ENCODE results near the gene ENG.
"Not testable (repeated sequence)": the region's sequence is repeated elsewhere in the genome, so short reads cannot be mapped to it uniquely, and the experiment has no call there.

ENG gene

GRCh38 chr9:127854184-127854806 lies at the start of gene ENG:
Gene ENG, minus strand, starts transcription at chr9:127854658. Its CDS starts 303 bp downstream, at chr9:127854355.
- DNase-seq (ENCODE audit: low read depth in 2 of 2) = no peak

GRCh38 chr9:127903557-127904475 lies 49.4 kb upstream of the ENG start:
- peak; percentile 51 to 55 for DNase-seq (ENCODE audit: low read depth in 2 of 2)

- DNase-seq (ENCODE audit: low read depth in 2 of 2) = peak in 1 of 2 donors; percentile 50
Measured at GRCh38 chr9:127899128-127899943, 44.9 kb upstream of the ENG start, which contains the start of gene ST6GALNAC6. Gene ST6GALNAC6, minus strand, starts transcription at chr9:127899603. Its CDS starts 1,622 bp downstream, at chr9:127897981.

- no peak for DNase-seq (ENCODE audit: low read depth in 2 of 2)
Measured at GRCh38 chr9:127898433-127899127, 44.1 kb upstream of the ENG start.

- no peak for DNase-seq (ENCODE audit: low read depth in 2 of 2)
Measured at GRCh38 chr9:127897193-127897692, 42.8 kb upstream of the ENG start.

- no peak for DNase-seq (ENCODE audit: low read depth in 2 of 2)
Measured at GRCh38 chr9:127896395-127897192, 42.1 kb upstream of the ENG start.

GRCh38 chr9:127895811-127896210 lies 41.4 kb upstream of the ENG start:
- no peak for DNase-seq (ENCODE audit: low read depth in 2 of 2)

- no peak for DNase-seq (ENCODE audit: low read depth in 2 of 2)
Measured at GRCh38 chr9:127893392-127893791, 38.9 kb upstream of the ENG start.

DNA sequence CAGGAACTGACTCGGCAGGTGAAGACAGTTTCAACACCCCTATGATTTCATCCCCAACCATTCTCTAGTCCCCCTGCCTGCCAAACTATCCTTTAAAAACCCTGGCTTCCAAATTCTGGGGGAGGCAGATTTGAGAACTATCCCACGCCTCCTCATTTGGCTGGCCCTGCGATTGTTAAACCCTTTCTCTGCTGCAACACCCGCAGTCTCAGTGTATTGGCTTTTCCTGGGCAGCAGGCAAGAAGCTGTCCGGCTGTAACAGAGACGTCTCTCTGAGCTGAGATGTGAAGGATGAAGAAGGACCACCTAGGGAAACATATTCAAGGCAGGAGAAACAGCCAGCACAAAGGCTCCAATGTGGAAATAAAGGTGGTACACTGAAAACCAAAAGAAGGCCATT lies 38.4 kb upstream of the ENG start:
- no peak for DNase-seq (ENCODE audit: low read depth in 2 of 2)

- DNase-seq (ENCODE audit: low read depth in 2 of 2) = no peak
Measured at GRCh38 chr9:127890053-127890452, 35.6 kb upstream of the ENG start.

DNA sequence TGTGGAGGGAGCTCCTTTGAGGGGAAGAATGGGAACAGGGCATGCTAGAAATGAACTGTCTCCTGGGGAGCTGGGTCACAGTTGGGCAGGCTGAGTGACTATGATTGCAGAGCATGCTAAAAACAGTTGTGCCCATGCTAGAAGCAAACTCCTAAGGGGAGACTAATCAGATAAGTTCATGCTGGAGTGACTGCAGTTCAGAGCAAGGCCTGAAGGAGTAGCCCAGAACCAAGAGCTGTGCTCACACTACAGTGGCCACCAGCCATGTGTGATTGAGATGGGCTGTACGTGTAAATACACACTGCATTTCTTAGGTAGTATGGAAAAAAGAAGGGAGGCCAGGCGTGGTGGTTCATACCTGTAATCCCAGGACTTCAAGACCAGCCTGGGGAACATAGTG lies 33.3 kb upstream of the ENG start:
- DNase-seq (ENCODE audit: low read depth in 2 of 2) = no peak

DNA sequence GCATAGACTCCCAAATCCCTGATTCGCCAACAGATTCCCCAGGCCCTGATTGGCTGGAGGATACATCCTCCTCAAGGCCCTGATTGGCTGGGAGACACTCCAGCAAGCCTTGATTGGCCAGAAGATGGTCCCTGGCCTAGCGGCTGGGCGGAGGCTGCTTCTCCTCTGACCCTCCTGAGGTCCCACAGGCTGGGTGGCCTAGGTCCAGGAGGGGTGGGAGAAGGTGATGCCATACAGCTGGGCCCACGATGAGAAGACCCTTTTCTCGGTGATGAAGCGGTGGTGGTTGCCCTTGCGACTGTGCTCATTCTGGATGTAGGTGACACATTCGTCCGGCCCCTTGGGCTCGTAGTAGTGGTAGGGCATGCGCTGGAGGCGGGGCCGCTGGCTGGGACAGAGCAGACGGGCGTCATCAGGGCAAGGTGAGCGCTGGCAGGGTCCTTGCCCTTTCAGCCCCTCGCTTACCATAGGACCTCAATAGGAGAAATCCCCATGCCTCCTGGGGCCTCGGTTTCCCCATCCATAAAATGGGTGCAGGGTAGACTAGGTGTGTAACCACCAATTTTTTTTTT lies 32.0 kb upstream of the ENG start:
- DNase-seq (ENCODE audit: low read depth in 2 of 2) = no peak

GRCh38 chr9:127885508-127886281 lies 31.2 kb upstream of the ENG start:
- no peak for DNase-seq (ENCODE audit: low read depth in 2 of 2)

DNA sequence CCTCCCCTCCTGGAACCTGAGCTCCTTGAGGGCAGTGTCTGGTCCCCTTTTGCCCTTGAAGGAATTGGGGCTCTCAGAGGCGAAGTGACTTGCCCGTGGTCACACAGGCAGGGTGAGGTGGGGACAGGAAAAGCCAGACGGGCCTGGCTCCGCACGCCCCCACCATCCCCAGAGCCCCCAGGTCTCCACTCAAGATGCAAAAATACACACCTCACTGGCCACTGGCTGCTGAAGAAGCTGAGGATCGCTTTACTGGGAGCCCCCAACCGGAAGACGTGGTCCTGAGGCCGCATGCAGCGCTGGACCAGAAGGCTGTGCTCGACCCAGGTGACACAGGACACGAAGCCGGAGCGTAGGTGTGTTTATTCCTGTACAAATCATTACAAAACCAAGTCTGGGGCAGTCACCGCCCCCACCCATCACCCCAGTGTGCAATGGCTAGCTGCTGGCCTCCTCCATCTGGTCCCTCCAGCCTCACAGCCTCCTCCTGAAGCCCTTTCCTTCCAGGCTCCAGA lies 30.6 kb upstream of the ENG start:
- no peak for DNase-seq (ENCODE audit: low read depth in 2 of 2)

DNA sequence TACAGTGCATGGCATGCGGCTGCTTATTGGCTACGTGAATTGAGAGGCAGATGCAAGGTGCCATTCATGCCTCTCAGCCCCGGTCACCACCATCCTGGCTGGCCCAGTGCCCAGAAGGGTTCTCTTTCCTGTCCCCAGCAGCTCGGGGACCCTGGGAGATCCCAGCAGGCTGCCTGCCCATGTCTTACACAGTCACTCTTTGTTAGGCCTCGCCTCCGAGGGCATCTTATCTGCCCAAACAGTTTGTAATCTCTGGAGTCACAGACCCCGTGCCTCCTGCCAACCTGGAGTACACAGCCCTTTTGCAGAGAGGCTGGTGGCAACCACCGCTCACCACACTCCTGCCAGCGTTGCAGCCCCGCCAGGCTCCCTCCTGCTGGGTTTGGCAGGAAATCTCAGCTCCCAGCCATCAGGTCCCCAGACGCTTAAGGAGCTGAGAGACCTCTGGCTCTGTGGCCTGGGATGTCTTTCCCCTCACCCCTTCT lies 30.0 kb upstream of the ENG start:
- DNase-seq (ENCODE audit: low read depth in 2 of 2) = no peak

- DNase-seq (ENCODE audit: low read depth in 2 of 2) = no peak
Measured at GRCh38 chr9:127883959-127884358, 29.5 kb upstream of the ENG start.

GRCh38 chr9:127881715-127882114 lies 27.3 kb upstream of the ENG start:
- DNase-seq (ENCODE audit: low read depth in 2 of 2) = not testable (repeated sequence)

DNA sequence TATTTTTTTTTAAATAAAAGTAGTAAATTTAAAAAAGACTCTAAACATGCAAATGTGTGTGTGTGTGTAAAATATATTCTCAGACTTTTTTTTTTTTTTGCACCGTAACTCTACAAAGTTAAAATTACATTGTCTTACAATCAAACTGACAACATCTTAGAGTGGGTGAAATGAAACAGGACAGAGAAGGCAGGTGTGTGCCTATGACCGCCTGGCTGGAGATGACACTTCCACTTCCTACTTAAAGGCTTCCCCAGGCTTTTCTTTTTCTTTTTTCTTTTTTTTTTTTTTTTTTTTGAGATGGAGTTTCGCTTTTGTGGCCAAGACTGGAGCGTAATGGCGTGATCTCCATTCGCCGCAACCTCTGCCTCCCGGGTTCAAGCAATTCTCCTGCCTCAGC lies 25.7 kb upstream of the ENG start:
- no peak for DNase-seq (ENCODE audit: low read depth in 2 of 2)
